NCI-H446 (cell line): ENCODE measurements around the gene SEPTIN3.

Experiments
- DNase-seq, 2 experiments: peaks; one replicate each; lab custom pipeline; 2025; lab: John Stamatoyannopoulos, UW

Gene SEPTIN3

DNA sequence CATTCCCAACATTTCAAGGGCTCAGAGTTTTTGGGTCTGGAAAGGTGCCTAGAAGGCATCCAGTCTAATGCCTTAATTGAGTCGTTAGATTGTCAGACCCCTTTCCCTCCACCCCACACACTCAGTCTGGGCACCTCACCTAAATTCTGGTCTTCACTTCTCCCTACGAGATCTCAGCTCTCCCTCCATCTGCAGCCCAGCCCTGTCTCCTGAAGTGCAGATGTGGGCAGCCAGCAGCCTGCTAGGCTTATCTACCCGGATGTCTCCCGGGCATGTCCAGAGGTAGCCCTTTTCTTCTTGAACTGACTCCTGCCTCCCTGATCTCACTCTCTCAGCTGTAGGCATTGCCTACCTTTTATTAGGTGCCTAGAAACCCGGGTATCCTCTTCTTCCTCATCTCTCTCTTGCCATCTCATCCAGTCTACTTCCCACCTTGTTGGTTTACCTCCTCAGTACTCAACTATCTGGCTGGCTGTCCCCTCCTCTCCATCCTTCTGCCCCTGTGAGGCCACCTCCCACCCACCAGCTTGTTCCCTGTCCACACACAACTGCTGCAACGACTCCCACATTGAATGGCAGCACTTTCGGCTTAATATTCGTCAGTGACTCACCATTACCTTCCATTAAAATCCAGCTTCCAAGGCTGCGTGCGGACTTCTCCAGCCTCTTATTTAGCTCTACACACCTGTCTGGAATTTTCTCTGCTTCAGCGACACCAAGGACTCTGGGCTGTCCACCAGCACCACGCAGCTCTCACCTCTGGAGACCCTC is 6.2 kb downstream of the SEPTIN3 start:
- no peak for DNase-seq

DNA sequence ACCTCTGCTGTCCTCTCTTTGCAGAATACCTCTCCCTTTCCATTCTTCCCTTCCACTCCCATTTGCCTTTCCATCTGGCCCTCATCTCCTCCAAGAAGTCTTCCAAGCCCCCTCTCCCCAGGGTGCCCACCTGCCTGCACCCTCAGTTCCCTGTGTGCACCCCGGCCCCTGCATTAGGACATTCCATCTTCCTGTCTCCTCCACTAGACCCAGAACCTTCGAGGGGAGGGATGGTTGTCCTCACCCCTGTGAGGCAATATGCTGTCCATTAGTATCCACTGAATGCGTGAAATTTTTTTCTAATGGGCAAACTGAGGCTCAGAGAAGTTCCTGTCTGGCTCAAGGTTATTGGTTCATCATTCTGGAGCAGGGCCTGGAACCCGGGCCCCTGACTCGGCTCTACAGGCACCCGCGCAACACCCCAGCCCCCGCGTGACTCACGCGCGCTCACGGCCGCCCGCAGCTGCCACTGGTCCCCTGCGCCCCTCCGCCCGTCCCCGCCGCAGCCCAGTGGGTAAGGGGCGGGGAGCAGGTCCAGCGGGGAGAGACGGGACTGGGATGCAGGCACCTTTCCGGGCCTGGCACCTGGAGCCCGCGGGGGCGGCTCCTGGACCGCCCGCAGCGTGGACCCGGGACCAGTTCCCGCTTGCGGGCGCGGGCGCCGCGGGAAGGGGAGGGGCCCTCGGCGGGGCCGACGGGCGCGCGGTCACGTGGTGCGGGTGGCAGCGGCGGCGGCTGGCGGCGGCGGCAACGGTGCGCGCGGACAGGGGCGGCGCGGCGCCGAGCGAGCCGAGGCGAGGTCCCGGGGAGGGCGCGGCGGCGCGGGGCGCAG is 7.0 kb downstream of the SEPTIN3 start:
- peak in 1 of 2 experiments; percentile 44 for DNase-seq

DNA sequence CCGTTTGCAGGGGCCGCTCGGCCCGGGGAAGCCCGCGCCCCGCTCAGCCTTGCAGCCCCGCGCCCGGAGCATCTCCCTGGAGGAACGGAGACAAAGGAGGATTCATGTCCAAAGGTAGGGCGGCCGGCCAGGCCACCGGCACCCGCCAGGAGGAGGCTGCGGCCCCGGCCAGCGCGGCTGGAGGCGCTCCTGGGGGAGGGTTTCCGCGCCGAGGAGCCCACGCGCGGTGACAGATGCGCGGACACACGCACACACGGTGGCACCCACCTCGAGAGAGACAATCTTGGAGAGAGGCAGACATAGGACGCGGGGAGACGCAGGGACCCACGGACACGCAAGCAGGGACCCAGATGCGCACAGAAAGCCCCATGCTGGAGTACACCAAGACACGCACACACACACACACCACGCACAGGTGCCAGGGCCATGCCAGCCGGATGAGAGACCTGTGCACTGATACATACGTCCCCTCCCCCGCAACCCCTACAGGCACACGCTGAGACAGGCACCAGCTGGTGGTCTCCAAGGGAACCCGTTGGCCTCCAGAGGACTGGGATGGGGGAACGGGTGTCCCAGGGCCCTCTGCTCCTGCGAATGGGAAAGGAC is 7.8 kb downstream of the SEPTIN3 start:
- peak in 1 of 2 experiments; percentile 20 for DNase-seq

DNA sequence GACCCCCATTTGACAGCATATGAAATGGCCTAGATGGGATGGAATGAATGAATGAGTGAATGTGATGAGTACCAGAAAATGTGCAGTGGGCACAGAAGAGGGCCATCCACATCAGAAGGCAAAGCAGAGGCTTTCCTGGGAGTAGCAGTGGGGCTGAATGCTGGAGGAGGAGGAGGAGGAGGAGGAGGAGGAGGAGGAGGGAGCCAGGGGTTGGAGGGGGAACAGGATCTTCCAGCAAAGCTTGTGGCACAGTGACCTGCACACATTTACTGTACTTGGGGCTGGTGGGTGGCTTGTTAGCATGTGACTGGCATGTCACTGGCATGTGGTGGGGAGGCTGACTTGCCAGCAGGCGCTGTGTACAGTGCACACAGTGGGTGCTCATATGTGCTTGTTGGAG is 9.5 kb downstream of the SEPTIN3 start:
- DNase-seq = no peak

DNA sequence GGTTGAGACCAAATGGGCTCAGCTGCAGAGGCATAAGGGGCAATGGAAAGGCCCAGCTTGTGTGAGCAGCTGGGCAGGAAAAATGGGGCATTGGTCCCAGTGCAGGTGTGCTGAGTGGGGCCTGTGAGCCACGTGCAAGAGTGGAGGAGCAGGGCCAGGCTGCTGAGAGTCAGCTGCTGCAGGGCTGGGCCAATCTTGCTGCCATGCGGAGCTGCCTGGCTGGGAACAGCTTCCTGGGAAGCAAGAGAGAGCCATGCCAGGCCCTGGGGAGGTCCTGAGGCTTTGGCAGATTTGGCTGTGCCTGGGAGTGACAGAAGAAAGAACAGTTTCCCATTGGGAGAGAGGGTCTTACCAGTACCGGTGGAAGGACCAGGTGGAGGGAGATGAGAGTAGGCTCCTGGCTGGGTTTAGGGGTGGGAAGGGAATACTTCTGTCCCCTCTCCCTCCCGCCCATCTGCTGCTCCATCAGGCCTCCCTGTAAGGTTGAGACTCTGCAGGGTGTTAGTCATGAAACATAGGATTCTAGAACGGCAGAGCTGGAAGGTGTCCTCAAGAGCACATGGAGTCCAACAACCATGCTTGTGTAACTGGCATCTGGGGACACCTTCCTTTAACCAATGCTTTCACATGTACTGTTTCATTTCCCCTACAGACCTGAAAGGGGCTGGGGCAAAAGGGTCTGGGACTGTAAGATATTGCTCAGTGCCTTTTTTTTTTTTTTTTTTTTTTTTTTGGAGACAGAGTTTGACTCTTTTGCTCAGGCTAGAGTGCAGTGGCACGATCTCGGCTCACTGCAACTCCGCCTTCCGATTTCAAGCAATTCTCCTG is 10.4 kb downstream of the SEPTIN3 start:
- peak; percentile 36 to 70 for DNase-seq

DNA sequence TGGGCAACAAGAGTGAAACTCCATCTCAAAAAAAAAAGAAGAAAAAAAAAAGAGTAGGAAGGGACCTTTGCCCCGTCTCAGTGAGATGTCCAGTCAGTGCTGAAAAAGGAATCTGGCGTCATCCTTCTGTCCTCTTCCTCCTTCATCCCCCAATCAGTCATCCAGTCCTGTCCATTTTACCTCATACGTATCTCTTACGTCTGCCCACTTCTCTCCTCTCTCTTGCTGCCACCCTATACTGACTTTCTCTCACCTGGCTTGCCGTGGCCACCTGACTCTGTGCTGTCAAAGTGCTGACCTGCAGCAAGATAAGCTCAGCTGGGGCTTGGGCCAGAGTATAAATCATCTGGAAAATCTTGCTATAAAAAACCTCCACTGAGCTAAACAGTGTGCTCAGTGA is 13.6 kb downstream of the SEPTIN3 start:
- DNase-seq = no peak

DNA sequence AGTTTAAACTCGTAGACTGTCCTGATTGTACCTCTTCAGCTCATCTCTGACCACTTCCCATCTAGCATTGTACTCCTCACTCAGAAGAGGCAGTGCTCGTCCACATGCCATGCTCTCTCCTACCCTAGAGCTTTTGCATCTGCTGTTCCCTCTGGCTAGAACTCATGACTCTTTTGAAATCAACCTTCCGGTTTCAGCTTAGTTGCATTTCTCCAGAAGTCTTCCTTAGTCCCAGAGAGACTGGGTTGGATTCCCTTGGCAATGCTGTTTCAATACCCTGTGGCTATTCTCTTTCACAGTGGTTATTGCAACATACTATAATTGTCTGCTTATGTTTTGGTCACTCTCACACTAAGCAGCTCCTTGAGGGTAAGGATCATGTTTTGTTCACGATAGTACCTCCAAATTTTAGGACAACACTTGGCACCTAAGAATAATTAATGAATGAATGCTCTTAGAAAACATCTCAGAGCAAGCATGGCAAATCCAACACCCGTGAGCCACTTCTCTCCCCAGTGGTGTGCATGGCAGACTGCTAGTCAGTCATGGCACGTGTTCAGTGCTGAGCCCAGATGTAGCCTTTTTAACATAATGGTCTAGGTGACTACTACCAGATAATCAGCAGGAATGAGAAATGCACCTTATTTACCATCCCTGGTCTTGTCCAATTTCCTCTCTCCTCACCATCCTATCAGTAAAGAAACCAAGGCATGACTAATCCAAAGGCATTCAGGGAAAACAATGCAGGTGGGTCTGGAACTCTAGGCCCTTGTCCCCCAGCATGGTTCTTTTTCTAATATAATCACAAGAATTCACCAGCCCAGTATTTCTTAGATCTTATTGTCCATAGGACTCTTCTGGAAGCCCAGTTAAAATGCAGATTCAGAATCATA is 14.5 kb downstream of the SEPTIN3 start:
- no peak for DNase-seq

DNA sequence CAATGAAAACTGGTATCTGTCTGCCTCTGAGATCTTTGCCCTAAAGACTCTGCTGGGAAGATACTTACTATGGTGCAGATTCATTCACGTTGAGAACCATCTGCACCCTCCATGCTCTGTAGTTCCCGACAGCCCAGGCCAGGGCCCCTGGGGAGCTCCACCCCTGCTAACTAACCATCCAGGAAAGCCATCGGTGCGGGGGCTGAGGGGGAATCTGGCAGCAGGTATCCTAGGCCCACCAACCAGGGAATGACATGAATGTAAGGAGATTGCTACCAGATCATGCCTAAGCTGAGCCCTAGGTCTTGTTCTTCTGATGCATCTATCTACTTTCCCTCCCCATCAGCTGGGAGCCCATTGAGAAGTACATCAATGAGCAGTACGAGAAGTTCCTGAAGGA is 18.0 kb downstream of the SEPTIN3 start:
- no peak for DNase-seq

DNA sequence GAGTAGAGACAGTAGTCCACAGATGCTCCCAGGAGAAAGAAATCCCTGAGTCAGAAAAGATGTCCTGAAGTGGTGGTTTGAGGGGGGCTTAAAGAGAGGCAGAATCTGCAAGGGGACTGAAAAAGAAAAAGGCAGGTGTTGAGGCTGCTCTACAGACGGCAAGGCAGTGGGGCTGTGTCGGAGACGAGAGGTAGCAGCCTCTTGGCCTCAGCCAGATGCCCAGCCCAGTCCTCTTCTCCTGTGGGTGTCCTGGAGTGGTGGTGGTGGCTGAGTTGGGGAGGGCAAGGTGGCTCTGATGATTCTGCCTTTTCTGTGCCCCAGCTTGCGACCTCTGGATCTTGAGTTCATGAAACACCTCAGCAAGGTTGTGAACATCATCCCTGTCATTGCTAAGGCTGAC is 20.0 kb downstream of the SEPTIN3 start:
- DNase-seq = no peak

DNA sequence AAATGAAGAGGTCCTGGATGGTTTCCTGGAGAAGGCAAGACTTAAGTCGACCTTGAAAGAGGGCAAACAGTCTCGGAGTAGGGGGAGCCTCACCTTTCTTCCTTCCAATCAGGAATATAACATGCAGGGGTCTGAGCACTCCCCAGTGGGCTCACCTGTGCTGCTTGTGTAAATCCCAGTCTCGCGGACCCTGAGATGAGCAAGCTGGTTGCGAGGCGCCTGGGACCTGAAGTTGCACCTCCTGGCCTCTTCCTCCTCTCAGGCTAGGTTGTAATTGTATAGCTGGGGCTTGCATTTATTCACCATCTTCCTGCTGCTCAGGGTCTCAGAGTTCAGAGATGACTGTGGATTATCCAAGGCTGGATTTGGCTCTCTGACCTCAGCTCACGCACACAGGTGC is 21.9 kb downstream of the SEPTIN3 start:
- no peak for DNase-seq

DNA sequence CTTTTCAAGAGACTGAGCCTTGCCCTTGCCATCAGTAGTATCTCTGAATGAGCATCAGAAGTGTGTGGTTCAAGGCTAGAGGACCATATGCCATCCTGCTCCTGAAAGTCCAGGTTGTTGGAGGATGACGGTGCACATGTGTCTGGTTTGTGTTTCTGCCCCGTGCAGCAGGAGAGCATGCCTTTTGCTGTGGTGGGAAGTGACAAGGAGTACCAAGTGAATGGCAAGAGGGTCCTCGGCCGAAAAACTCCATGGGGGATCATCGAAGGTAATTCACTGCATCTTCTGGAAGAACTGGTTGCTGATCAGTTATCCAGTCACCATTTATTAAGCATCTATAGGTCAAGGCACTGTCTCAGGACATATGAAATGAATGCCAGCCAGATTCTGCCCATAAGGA is 23.3 kb downstream of the SEPTIN3 start:
- no peak for DNase-seq

DNA sequence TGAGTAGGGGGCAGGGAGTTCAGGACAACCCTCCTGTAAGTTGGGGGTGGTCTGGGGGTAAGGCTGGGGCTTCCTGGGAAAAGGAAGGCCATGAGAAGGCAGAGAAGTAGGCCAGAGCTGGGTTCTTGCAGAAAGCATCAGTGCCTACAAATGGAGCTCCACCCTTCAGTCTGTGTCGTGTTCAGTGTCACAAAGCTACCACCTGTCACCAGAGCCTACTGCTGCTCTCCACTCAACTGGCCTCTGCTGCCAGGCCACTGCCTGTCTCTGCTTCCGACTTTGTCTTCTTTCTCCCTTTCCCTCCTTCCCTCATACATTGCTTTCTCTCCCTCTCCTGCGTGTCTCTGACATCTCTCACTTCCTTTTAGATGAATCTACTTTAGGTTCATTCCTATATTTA is 26.0 kb downstream of the SEPTIN3 start:
- no peak for DNase-seq

DNA sequence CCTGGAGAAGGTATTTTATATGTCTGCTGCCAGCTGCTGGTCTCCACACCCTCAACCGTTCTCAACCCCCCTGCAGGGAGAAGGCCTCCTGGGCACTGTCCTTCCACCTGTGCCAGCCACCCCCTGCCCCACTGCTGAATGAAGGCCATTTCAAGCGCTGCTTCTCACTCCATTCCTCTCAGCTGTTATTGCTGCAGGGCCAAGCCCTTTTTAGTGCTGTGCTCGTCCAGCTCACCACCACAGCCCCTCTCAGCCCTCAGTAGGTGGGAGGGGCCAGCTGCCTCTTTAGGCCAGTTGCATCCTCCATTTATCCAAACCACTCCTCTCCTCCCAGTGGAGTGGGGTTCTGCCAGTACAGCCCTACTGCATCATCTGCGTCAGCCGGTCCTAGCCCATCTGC is 27.6 kb downstream of the SEPTIN3 start:
- DNase-seq = no peak

DNA sequence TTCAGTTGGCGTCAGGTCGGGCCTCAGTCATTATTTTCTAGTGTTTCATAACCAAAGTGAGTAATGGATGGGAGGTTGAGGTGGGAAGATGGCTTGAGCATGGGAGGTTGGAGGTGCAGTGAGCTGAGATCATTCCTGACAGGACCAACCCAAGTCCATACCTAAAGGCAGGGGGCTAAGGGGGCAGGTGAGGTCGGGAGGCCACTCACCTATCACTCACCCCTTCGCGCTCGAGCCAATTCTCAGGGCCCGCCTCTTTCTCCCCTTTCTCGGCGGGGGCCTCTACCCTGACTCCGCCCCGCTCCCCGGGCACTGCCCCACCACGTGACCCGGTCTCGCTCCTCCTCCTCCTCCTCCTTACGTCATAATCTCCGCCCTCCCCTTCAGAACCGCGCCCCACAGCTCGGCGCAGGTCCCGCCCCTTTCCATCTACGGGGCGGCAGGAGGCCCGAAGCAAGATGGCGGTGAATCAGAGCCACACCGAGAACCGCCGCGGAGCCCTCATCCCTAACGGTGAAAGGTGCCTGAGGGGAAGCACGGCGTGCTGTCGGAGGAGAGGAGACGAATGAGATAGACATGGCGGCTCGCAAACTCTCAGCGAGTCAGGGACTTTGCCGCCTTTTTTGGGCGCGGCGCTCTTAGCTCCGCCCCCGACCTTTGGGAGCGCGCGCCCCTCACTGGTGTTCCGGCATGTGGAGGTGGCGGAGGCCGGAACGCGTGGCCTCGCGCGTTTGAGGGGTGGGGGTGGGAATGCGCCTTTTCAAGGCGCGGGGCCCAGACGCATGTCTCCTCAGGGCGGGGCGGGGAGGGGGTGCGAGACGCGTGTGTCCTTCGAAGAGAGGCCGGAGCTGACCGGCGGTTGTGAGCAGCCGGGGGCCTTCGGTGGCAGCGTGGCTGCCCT is 29.4 kb downstream of the SEPTIN3 start, which contains the start of gene WBP2NL:
Gene WBP2NL (plus strand): TSS at position 428 of the 901 bp plus-strand sequence. CDS start 31 bp downstream, at position 459.
- peak in 1 of 2 experiments; percentile 62 for DNase-seq

DNA sequence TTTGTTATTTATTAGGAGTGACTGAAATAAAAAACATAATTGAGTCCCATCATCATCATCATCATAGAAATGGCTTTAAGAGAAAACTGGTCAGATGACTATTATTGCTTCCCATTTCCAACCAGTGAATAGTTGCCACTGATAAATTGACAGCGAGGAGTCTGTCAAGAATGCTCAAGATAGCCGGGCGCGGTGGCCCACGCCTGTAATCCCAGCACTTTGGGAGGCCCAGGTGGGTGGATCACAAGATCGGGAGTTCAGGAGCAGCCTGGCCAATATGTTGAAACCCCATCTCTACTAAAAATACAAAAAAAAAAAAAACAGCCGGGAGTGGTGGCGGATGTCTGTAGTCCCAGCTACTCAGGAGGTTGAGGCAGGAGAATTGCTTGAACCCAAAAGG is 31.2 kb downstream of the SEPTIN3 start:
- no peak for DNase-seq

DNA sequence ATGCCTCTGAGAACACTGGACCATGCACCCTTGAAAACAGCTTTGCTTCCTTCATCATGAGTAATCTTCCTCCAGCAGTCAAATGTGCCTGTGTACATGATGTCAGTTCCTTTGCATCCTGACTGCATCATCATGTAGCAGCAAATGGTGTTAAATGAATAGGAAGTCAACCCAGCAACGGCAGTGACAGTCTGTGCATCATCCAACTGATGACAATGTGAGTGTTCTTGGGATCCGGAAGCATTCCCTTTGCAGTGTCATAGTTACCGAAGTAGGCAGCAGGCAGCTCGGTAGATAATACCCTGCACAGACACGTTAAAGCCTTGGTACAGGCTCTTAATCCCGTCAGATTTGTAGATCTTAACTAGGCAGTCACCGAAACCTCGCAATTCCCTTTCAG is 31.9 kb downstream of the SEPTIN3 start:
- DNase-seq = no peak

DNA sequence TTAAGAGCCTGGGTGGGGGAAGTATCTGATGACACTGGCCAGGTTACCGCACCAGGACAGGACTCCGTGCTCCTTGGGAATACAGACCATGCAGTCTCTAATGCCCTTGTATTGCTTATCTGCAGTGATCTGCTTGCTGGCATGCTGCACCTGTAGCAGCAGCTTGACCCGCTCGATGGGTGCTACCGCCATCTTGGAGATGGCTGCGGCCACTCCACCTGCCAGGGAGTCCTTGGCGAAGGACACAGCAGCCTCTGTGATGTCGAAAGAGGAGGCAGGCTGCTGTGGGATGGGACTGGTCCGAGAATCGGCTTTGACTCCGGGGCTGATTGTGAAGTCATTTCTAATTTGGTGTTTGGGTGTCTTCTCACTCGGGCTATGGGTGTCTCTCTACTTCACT is 32.5 kb downstream of the SEPTIN3 start:
- DNase-seq = no peak

DNA sequence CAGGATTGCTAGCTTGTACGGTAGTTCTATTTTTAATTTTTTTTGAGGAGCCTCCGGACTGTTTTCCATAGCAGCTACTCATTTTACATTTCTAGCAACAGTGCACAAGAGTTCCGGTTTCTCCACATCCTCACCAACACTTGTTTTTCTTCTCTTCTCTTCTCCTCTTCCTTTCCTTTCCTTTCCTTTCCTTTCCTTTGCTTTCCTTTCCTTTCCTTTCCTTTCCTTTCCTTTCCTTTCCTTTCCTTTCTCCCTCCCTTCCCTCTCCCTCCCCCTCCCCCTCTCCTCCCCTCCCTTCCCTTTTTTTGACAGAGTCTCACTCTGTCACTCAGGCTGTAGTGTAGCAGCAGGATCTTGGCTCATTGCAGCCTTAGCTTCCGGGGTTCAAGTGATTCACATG is 38.7 kb downstream of the SEPTIN3 start:
- DNase-seq = no peak

DNA sequence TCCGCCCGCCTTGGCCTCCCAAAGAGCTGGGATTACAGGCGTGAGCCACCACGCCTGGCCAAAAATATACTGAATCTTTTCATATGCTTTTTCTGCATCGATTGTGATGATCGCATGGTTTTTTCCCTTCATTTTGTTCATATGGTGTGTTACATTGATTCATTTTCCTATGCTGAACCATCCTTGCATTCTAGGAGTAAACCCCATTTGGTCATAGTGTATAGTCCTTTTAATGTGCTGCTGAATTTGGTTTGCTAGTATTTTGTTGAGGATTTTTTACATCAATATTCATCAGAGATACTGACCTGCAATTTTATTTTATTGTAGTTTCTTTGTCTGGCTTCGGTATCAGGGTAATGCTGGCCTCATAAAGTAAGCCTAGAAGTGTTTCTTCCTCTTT is 41.5 kb downstream of the SEPTIN3 start:
- DNase-seq = no peak

DNA sequence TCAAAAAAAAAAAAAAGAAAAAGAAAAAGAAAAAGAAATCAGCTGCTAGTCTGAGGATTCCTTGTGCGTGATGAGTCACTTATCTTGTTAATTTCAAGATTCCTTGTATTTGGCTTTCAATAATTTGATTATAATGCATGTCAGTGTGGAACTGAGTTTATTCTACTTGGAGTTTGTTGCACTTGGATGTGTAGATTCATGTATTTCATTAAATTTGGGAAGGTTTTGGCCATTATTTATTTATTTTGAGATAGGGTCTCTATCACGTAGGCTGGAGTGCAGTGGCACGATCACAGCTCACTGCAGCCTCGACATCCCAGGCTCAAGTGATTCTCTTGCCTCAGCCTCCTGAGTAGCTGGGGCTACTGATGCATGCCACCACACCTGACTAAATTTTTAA is 44.1 kb downstream of the SEPTIN3 start:
- no peak for DNase-seq
